ENCODE data around the gene PCDHA12. TPM values are rescaled to one million over a fixed set of nuclear protein-coding genes. Genes with fewer than 3 reads are reported as not detected.

PCDHA12 gene
- total and polyA plus RNA-seq, 7 donors, result 0.06 to 0.71 (median 0.52) TPM; not detected in 3

GRCh38 chr5:140881889-140882590 lies 6.9 kb downstream of the PCDHA12 start, which contains the start of gene PCDHA13:
TSS of gene PCDHA13 (plus strand) at chr5:140882124. CDS start at chr5:140882269, 145 bp downstream.
- Histone ChIP-seq H3K4me3 (peak within 1 kb of the TSS in 2 of 4 donors; percentile 1 to 22), H3K9me3 (peaks cover 16 to 29% (median 25%) of the 10 kb centered on the region in 4 donors), H3K27ac (peak within 1 kb of the TSS in 1 of 4 donors; percentile 43), H3K4me1 (no peaks in the 10 kb centered on the region), H3K27me3 (peaks cover 0 to 69% (median 7%) of the 10 kb centered on the region in 3 donors), H3K36me3 (no peaks in the 10 kb centered on the region)
- intact Hi-C loops (cut with DNase I), result loop anchor here (5.0 kb wide), 1 partner anchor 160 kb away; no protein-coding TSS in a partner anchor
- 17 to 50% methylated on average over 35 of the region's 35 CpGs for WGBS, 2 donors
- DNase-seq, result no peak
- TF ChIP-seq EP300 (IDR thresholded peaks at IDR 0.05) (no peak), POLR2AphosphoS5 (IDR thresholded peaks at IDR 0.05) (no peak), POLR2A (IDR thresholded peaks at IDR 0.05) (no peak), CTCF (IDR thresholded peaks at IDR 0.05) (no peak)

- no peaks in the 10 kb centered on the region for H3K4me1 ChIP-seq
- TF ChIP-seq CTCF (IDR thresholded peaks at IDR 0.05) (no peak), POLR2A (IDR thresholded peaks at IDR 0.05) (no peak), POLR2AphosphoS5 (IDR thresholded peaks at IDR 0.05) (no peak), EP300 (IDR thresholded peaks at IDR 0.05) (no peak)
- 23 to 52% methylated on average over 12 of the region's 12 CpGs for WGBS, 2 donors
- peaks cover 11 to 27% (median 21%) of the 10 kb centered on the region in 4 donors for H3K9me3 ChIP-seq
- peak overlapping the region in 1 of 4 donors; percentile 22 for H3K4me3 ChIP-seq
- H3K36me3 ChIP-seq, result no peaks in the 10 kb centered on the region
- intact Hi-C loops (cut with DNase I), result loop anchor here (5.0 kb wide), 1 partner anchor 160 kb away; no protein-coding TSS in a partner anchor
- peaks cover 0 to 64% (median 7%) of the 10 kb centered on the region in 3 donors for H3K27me3 ChIP-seq
- no peak overlapping the region for H3K27ac ChIP-seq
- no peak for DNase-seq
These were observed 7.4 kb downstream of the PCDHA12 start for GRCh38 chr5:140882591-140882899.

GRCh38 chr5:140883373-140883772 lies 8.3 kb downstream of the PCDHA12 start:
- Histone ChIP-seq H3K36me3 (no peaks in the 10 kb centered on the region), H3K4me3 (no peak overlapping the region), H3K4me1 (no peaks in the 10 kb centered on the region), H3K27ac (no peak overlapping the region), H3K9me3 (peaks cover 11 to 24% (median 20%) of the 10 kb centered on the region in 4 donors), H3K27me3 (peaks cover 0 to 57% (median 7%) of the 10 kb centered on the region in 3 donors)
- no peak for DNase-seq
- TF ChIP-seq POLR2A (IDR thresholded peaks at IDR 0.05) (no peak), POLR2AphosphoS5 (IDR thresholded peaks at IDR 0.05) (no peak), EP300 (IDR thresholded peaks at IDR 0.05) (no peak), CTCF (IDR thresholded peaks at IDR 0.05) (no peak)
- WGBS, 2 donors, result 54 to 82% methylated on average over 41 of the region's 41 CpGs
- intact Hi-C loops (cut with DNase I), result loop anchor here (5.0 kb wide), 1 partner anchor 159 kb away; no protein-coding TSS in a partner anchor

GRCh38 chr5:140883927-140884697 lies 9.0 kb downstream of the PCDHA12 start:
- TF ChIP-seq POLR2AphosphoS5 (IDR thresholded peaks at IDR 0.05) (no peak), EP300 (IDR thresholded peaks at IDR 0.05) (no peak), CTCF (IDR thresholded peaks at IDR 0.05) (no peak), POLR2A (IDR thresholded peaks at IDR 0.05) (no peak)
- Histone ChIP-seq H3K9me3 (peaks cover 11 to 20% (median 20%) of the 10 kb centered on the region in 4 donors), H3K4me1 (no peaks in the 10 kb centered on the region), H3K36me3 (no peaks in the 10 kb centered on the region), H3K27me3 (peaks cover 0 to 50% (median 7%) of the 10 kb centered on the region in 3 donors), H3K27ac (no peak overlapping the region), H3K4me3 (no peak overlapping the region)
- intact Hi-C loops (cut with DNase I), result loop anchor here (5.0 kb wide), 1 partner anchor 158 kb away; no protein-coding TSS in a partner anchor
- 51 to 81% methylated on average over 79 of the region's 79 CpGs for WGBS, 2 donors
- no peak for DNase-seq
